C4-2B (cell line): Measurements from ENCODE around the gene RGCC.

Experiments
- H3K27ac ChIP-seq: fragments of 450-650 bp; 2 replicates; pipeline ENCODE4 v1.5.1; 2017
- ZFX ChIP-seq: fragments of 450-650 bp; IDR thresholded peaks from 2 replicates; pipeline ENCODE4 v1.6.1; 2017
- TF ChIP-seq, protein P1 (sequence below): fragments of 450-650 bp; conservative IDR thresholded peaks from 2 replicates; pipeline ENCODE4 v1.5.1; 2017; ENCODE audit warnings: mild to moderate bottlenecking

The RGCC gene

GRCh38 chr13:41460930-41461329, 3.6 kb downstream of the RGCC start:
- TF ChIP-seq, protein P1, sequence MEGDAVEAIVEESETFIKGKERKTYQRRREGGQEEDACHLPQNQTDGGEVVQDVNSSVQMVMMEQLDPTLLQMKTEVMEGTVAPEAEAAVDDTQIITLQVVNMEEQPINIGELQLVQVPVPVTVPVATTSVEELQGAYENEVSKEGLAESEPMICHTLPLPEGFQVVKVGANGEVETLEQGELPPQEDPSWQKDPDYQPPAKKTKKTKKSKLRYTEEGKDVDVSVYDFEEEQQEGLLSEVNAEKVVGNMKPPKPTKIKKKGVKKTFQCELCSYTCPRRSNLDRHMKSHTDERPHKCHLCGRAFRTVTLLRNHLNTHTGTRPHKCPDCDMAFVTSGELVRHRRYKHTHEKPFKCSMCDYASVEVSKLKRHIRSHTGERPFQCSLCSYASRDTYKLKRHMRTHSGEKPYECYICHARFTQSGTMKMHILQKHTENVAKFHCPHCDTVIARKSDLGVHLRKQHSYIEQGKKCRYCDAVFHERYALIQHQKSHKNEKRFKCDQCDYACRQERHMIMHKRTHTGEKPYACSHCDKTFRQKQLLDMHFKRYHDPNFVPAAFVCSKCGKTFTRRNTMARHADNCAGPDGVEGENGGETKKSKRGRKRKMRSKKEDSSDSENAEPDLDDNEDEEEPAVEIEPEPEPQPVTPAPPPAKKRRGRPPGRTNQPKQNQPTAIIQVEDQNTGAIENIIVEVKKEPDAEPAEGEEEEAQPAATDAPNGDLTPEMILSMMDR, result no peak
- TF ChIP-seq ZFX, result no peak
- no peak overlapping the region for H3K27ac ChIP-seq

GRCh38 chr13:41461527-41462139, 4.3 kb downstream of the RGCC start:
- no peak for TF ChIP-seq ZFX
- TF ChIP-seq, protein P1, result no peak
- no peak overlapping the region for H3K27ac ChIP-seq

DNA sequence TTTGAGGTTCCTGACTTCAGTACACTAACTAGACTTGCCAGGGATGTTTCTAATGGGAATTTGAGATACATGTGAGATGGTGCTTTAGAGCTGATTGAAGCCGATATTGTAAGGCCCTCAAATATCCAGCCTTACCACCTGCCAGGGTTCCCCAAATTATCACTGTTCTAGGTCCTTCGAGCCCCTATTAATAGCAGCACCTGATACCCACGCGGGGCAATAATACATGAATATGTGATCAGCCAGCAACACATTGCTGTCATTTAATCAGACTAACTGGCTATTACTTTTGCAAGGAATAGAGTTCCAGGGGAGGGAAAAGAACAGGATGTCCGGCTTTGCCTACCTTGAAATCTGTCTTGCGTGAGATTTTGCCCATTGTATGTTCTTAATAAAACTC, 5.1 kb downstream of the RGCC start:
- H3K27ac ChIP-seq, result no peak overlapping the region
- TF ChIP-seq ZFX, result no peak
- TF ChIP-seq, protein P1, result no peak

- TF ChIP-seq ZFX, result no peak
Observed at GRCh38 chr13:41463838-41464602, 6.7 kb downstream of the RGCC start.

GRCh38 chr13:41465241-41465847, 8.0 kb downstream of the RGCC start:
- no peak overlapping the region for H3K27ac ChIP-seq
- TF ChIP-seq, protein P1, result no peak
- no peak for TF ChIP-seq ZFX

More at GRCh38 chr13:41463838-41464602, 6.7 kb downstream of the RGCC start:
- H3K27ac ChIP-seq, result no peak overlapping the region

DNA sequence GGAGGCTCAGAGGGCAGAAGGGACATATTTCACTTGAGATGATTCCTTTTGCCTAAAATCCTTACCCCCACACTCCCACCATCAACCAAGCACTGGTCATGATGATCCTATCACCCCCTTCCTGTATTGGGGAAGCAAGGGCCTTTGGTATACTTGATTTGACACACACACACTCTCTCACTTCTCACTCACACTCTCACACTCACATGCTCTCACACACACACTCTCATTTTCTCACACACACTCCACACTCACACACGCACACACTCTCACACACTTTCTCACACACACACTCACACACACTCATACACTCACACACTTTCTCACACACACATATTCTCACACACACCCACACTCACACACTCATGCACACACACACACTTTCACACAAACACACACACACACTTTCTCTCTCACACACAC, 8.6 kb downstream of the RGCC start:
- TF ChIP-seq, protein P1, result no peak
- TF ChIP-seq ZFX, result no peak
- H3K27ac ChIP-seq, result no peak overlapping the region

- H3K27ac ChIP-seq, result no peak overlapping the region
- no peak for TF ChIP-seq ZFX
- TF ChIP-seq, protein P1, result no peak
Observed at GRCh38 chr13:41467425-41467945, 10.1 kb downstream of the RGCC start.
